ENCODE results near the gene PDIA5.

DNA sequence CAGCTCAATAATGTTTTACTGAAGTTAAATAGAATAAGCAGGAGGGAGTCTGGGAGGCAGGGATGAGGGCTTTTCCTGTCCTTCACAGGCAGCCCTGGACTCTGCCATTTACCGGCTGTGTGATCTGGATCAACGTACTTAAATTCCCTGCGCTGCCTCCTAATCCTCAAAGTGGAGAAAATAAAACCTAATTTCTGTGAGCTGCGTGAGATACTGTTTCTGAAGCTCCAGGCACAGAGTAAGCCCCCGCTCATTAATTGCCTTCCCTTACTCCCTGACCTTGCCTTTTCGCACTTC lies 278 bp upstream of the PDIA5 start:
- TF ChIP-seq EZH2 (IDR thresholded peaks at IDR 0.05; ENCODE audit: borderline replicate concordance, low read length), result no peak
- TF ChIP-seq, protein P1, sequence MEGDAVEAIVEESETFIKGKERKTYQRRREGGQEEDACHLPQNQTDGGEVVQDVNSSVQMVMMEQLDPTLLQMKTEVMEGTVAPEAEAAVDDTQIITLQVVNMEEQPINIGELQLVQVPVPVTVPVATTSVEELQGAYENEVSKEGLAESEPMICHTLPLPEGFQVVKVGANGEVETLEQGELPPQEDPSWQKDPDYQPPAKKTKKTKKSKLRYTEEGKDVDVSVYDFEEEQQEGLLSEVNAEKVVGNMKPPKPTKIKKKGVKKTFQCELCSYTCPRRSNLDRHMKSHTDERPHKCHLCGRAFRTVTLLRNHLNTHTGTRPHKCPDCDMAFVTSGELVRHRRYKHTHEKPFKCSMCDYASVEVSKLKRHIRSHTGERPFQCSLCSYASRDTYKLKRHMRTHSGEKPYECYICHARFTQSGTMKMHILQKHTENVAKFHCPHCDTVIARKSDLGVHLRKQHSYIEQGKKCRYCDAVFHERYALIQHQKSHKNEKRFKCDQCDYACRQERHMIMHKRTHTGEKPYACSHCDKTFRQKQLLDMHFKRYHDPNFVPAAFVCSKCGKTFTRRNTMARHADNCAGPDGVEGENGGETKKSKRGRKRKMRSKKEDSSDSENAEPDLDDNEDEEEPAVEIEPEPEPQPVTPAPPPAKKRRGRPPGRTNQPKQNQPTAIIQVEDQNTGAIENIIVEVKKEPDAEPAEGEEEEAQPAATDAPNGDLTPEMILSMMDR (IDR thresholded peaks at IDR 0.05; ENCODE audit: low read length), result no peak
